Liver (tissue), 9 donors: Measurements from ENCODE around the gene SLC2A9. TPM values are rescaled to one million over a fixed set of nuclear protein-coding genes. Genes with fewer than 3 reads are reported as not detected.

ENCODE experiments used
- DNase-seq: peaks from one replicate; pipeline ENCODE4 v3.0.0-alpha.2; 2017; ENCODE audit warnings: low spot score
- H3K27ac ChIP-seq, 2 donors: one replicate each; pipeline ENCODE4 v1.7.0; 2013; ENCODE audit warnings: inconsistent platforms in 2 of 2, low read length in 2 of 2, control low read depth in 1 of 2, low read depth in 1 of 2, mild to moderate bottlenecking in 1 of 2
- H3K27me3 ChIP-seq, 4 donors: one replicate each; pipeline versions ENCODE4 v1.6.1 to v1.7.0; 2013; ENCODE audit warnings: low read length in 3 of 4, inconsistent platforms in 1 of 4, mild to moderate bottlenecking in 1 of 4, moderate library complexity in 1 of 4; ENCODE audit not compliant: control insufficient read depth in 4 of 4, insufficient read depth in 4 of 4
- H3K36me3 ChIP-seq, 4 donors: one replicate each; pipeline versions ENCODE4 v1.6.1 to v1.7.0; 2013; ENCODE audit warnings: low read length in 3 of 4, mild to moderate bottlenecking in 3 of 4, low read depth in 1 of 4, moderate library complexity in 1 of 4; ENCODE audit not compliant: control insufficient read depth in 4 of 4, insufficient read depth in 3 of 4
- H3K4me1 ChIP-seq, 4 donors: one replicate each; pipeline versions ENCODE4 v1.6.1 to v1.7.0; 2013; ENCODE audit warnings: low read length in 3 of 4, mild to moderate bottlenecking in 3 of 4, moderate library complexity in 1 of 4; ENCODE audit not compliant: control insufficient read depth in 4 of 4, insufficient read depth in 4 of 4
- H3K4me3 ChIP-seq, 3 donors: one replicate each; pipeline versions ENCODE4 v1.6.1 to v1.7.0; 2013; ENCODE audit warnings: low read length in 3 of 3, control low read depth in 1 of 3, low read depth in 1 of 3, mild to moderate bottlenecking in 1 of 3
- H3K9ac ChIP-seq, 2 donors: one replicate each; pipeline ENCODE4 v1.7.0; 2013; ENCODE audit warnings: low read length in 2 of 2, mild to moderate bottlenecking in 2 of 2, moderate library complexity in 2 of 2, control low read depth in 1 of 2, low read depth in 1 of 2
- H3K9me3 ChIP-seq, 4 donors: one replicate each; pipeline versions ENCODE4 v1.6.1 to v1.7.0; 2013; ENCODE audit warnings: low read length in 3 of 4; ENCODE audit not compliant: control insufficient read depth in 4 of 4
- CTCF ChIP-seq: fragments of 150-350 bp; IDR thresholded peaks from 2 replicates; pipeline ENCODE4 v1.5.1; 2017; ENCODE audit warnings: improper control_type of control experiment, low read depth, low read length; ENCODE audit not compliant: missing input control
- FOXA2 ChIP-seq: IDR thresholded peaks from 2 replicates; pipeline ENCODE4 v1.6.1; 2016; ENCODE audit warnings: antibody characterized with exemption
- GABPA ChIP-seq, 2 donors: IDR thresholded peaks in 1 of 2; conservative IDR thresholded peaks in 1 of 2; 2 replicates each; pipeline ENCODE4 v1.6.1; 2016; ENCODE audit warnings: antibody characterized with exemption in 2 of 2, mild to moderate bottlenecking in 1 of 2, moderate library complexity in 1 of 2
- HNF4A ChIP-seq, 2 donors: conservative IDR thresholded peaks; 2 replicates each; pipeline ENCODE4 v1.6.1; 2016; ENCODE audit warnings: antibody characterized with exemption in 2 of 2, mild to moderate bottlenecking in 2 of 2
- NR2F2 ChIP-seq: IDR thresholded peaks from 2 replicates; pipeline ENCODE4 v1.6.1; 2016; ENCODE audit warnings: antibody characterized with exemption
- RAD21 ChIP-seq, 2 donors: IDR thresholded peaks; 2 replicates each; pipeline ENCODE4 v1.6.1; 2016; ENCODE audit warnings: antibody characterized with exemption in 2 of 2, mild to moderate bottlenecking in 2 of 2
- REST ChIP-seq: IDR thresholded peaks from 2 replicates; pipeline ENCODE4 v1.6.1; 2016; ENCODE audit warnings: antibody characterized with exemption, mild to moderate bottlenecking
- RXRA ChIP-seq, 2 donors: IDR thresholded peaks; 2 replicates each; pipeline ENCODE4 v1.6.1; 2017 to 2018; ENCODE audit warnings: antibody characterized with exemption in 2 of 2, mild to moderate bottlenecking in 1 of 2
- TAF1 ChIP-seq: conservative IDR thresholded peaks from 2 replicates; pipeline ENCODE4 v1.6.1; 2016; ENCODE audit warnings: antibody characterized with exemption, mild to moderate bottlenecking
- YY1 ChIP-seq: IDR thresholded peaks from 2 replicates; pipeline ENCODE4 v1.6.1; 2016; ENCODE audit warnings: antibody characterized with exemption, mild to moderate bottlenecking
- ZBTB33 ChIP-seq: IDR thresholded peaks from 2 replicates; pipeline ENCODE4 v1.6.1; 2016; ENCODE audit warnings: antibody characterized with exemption
- WGBS: extraction: QIAGEN DNeasy Blood & Tissue Kit; methylation state at CpG from one replicate; pipeline ENCODE4 v1.1.7; 2013; 5-methylcytosine and 5-hydroxymethylcytosine counted together
- polyA plus RNA-seq, 2 donors: library from polyadenylated mRNA; stranded (reverse) in 1 of 2; unstranded in 1 of 2; fragments of 200-250 nt in 1 of 2; fragments of >200 nt in 1 of 2; fragmentation: Nextera tagmentation in 1 of 2; extraction: Ambion mirVana in 1 of 2; gene quantifications; one replicate each; pipeline versions ENCODE4 v1.2.1 to v1.2.3, GENCODE V29; 2013 to 2015
- total RNA-seq, 2 donors: library from RNA; depleted of rRNA; stranded (reverse); fragments of >200 nt; gene quantifications; one replicate each; pipeline ENCODE4 v1.2.3, GENCODE V29; 2014
- TF ChIP-seq, protein P1 (sequence below): IDR thresholded peaks from 2 replicates; pipeline ENCODE4 v1.6.1; 2016; ENCODE audit warnings: antibody characterized with exemption
- donor health status: healthy.
- donor health status: healthy.
- donor health status: healthy.
- donor health status: healthy.
- donor health status: healthy.

The SLC2A9 gene
- total and polyA plus RNA-seq, 4 donors = 6.2 to 49.0 (median 21.6) TPM

DNA sequence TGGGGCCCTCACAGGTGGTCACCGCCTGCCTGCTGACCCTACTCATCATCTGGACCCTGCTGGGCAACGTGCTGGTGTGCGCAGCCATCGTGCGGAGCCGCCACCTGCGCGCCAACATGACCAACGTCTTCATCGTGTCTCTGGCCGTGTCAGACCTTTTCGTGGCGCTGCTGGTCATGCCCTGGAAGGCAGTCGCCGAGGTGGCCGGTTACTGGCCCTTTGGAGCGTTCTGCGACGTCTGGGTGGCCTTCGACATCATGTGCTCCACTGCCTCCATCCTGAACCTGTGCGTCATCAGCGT lies 239.2 kb downstream of the SLC2A9 start:
- Histone ChIP-seq H3K36me3 (no peaks in the 10 kb centered on the region), H3K27ac (no peak overlapping the region), H3K27me3 (peaks cover 0 to 5% (median 2%) of the 10 kb centered on the region in 4 donors), H3K9me3 (no peaks in the 10 kb centered on the region), H3K4me1 (no peaks in the 10 kb centered on the region), H3K4me3 (no peak overlapping the region), H3K9ac (no peak overlapping the region)
- 61% methylated on average over 22 of the region's 22 CpGs for WGBS
- TF ChIP-seq RXRA (IDR thresholded peaks at IDR 0.05) (no peak), CTCF (no peak), ZBTB33 (no peak), FOXA2 (no peak)
- no peak for DNase-seq

GRCh38 chr4:9781343-9782135 lies 239.8 kb downstream of the SLC2A9 start, which contains the start of gene DRD5:
TSS of gene DRD5 (plus strand) at chr4:9781634. CDS start at chr4:9782030, 396 bp downstream.
- H3K4me3 ChIP-seq = no peak within 1 kb of the TSS
- H3K9me3 ChIP-seq = no peaks in the 10 kb centered on the region
- TF ChIP-seq ZBTB33 (no peak), YY1 (no peak), GABPA (IDR thresholded peaks at IDR 0.05 in 1 of 2, conservative IDR thresholded peaks at IDR 0.05 in 1 of 2) (no peak), FOXA2 (no peak), TAF1 (no peak), HNF4A (conservative IDR thresholded peaks at IDR 0.05) (no peak), RAD21 (IDR thresholded peaks at IDR 0.05) (no peak), REST (no peak), CTCF (no peak), NR2F2 (no peak)
- TF ChIP-seq, protein P1, sequence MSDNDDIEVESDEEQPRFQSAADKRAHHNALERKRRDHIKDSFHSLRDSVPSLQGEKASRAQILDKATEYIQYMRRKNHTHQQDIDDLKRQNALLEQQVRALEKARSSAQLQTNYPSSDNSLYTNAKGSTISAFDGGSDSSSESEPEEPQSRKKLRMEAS = no peak
- no peak for DNase-seq
- H3K27me3 ChIP-seq = peaks cover 0 to 5% (median 2%) of the 10 kb centered on the region in 4 donors
- H3K36me3 ChIP-seq = no peaks in the 10 kb centered on the region
- WGBS = 11% methylated on average over 78 of the region's 78 CpGs
- no peak within 1 kb of the TSS for H3K9ac ChIP-seq
- no peak within 1 kb of the TSS for H3K27ac ChIP-seq
- no peaks in the 10 kb centered on the region for H3K4me1 ChIP-seq
